Body of pancreas (tissue), 4 donors: ENCODE measurements around the gene DIS3L2.

ENCODE experiments used
- CTCF ChIP-seq, 7 experiments: fragments of 450-650 bp in 4 of 7; fragments of 200-600 bp in 3 of 7; sonication (generic) in 3 of 7; IDR thresholded peaks; one replicate each; pipeline ENCODE4 v1.5.1; 2016 to 2019; ENCODE audit warnings: antibody characterized with exemption in 7 of 7
- POLR2A ChIP-seq, 3 donors: fragments of 450-650 bp; IDR thresholded peaks; one replicate each; pipeline ENCODE4 v1.6.1; 2016; ENCODE audit warnings: antibody characterized with exemption in 3 of 3, mild to moderate bottlenecking in 2 of 3

- no peak for TF ChIP-seq POLR2A (IDR thresholded peaks at IDR 0.05)
- TF ChIP-seq CTCF (IDR thresholded peaks at IDR 0.05): no peak
These were observed 135.7 kb downstream of the DIS3L2 start for GRCh38 chr2:232097260-232097659.
